Measurements from ENCODE around the gene CCL20.

DNA sequence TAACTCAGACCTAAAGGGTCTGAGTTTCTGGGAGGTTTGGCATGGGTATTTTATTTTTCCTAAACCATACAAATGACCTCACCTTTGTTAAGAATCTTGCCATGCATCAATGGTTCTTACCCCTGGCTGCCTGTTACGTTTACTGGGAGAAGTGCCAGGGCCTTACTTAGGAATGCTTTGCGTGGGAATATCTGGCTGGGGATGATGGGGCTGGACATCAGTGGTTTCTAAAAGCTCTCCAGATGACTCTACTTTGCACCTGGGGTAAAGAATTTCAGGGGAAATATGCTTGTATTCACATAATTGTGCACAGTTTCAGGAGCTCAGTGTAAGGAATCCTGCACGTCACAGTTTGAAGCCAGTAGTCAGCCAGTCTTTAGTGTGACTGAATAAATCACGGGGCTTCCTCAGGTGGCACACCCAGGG lies 39.6 kb downstream of the CCL20 start:
- TF ChIP-seq ZNF8 (CRISPR knock-in tag; IDR thresholded peaks at IDR 0.05): no peak
- no peak for TF ChIP-seq ZFP3 (CRISPR knock-in tag; IDR thresholded peaks at IDR 0.05)
- TF ChIP-seq, protein P1, sequence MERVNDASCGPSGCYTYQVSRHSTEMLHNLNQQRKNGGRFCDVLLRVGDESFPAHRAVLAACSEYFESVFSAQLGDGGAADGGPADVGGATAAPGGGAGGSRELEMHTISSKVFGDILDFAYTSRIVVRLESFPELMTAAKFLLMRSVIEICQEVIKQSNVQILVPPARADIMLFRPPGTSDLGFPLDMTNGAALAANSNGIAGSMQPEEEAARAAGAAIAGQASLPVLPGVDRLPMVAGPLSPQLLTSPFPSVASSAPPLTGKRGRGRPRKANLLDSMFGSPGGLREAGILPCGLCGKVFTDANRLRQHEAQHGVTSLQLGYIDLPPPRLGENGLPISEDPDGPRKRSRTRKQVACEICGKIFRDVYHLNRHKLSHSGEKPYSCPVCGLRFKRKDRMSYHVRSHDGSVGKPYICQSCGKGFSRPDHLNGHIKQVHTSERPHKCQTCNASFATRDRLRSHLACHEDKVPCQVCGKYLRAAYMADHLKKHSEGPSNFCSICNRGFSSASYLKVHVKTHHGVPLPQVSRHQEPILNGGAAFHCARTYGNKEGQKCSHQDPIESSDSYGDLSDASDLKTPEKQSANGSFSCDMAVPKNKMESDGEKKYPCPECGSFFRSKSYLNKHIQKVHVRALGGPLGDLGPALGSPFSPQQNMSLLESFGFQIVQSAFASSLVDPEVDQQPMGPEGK (CRISPR knock-in tag; IDR thresholded peaks at IDR 0.05; ENCODE audit: borderline replicate concordance): peak; percentile 49; the same call in 1 of the 2 replicates
- no peak for TF ChIP-seq ARNTL (CRISPR knock-in tag; IDR thresholded peaks at IDR 0.05; ENCODE audit: borderline replicate concordance, low read depth)
- no peak for TF ChIP-seq ZNF70 (CRISPR knock-in tag; IDR thresholded peaks at IDR 0.05)
- TF ChIP-seq OSR1 (CRISPR knock-in tag; IDR thresholded peaks at IDR 0.05): no peak
- TF ChIP-seq, protein P2, sequence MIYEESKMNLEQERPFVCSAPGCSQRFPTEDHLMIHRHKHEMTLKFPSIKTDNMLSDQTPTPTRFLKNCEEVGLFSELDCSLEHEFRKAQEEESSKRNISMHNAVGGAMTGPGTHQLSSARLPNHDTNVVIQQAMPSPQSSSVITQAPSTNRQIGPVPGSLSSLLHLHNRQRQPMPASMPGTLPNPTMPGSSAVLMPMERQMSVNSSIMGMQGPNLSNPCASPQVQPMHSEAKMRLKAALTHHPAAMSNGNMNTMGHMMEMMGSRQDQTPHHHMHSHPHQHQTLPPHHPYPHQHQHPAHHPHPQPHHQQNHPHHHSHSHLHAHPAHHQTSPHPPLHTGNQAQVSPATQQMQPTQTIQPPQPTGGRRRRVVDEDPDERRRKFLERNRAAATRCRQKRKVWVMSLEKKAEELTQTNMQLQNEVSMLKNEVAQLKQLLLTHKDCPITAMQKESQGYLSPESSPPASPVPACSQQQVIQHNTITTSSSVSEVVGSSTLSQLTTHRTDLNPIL (CRISPR knock-in tag; IDR thresholded peaks at IDR 0.05; ENCODE audit: low read depth): no peak
- TF ChIP-seq ISL1 (CRISPR knock-in tag; IDR thresholded peaks at IDR 0.05): peak; percentile 86
- no peak for TF ChIP-seq RARB (CRISPR knock-in tag; IDR thresholded peaks at IDR 0.05)
- TF ChIP-seq PPARA (CRISPR knock-in tag; IDR thresholded peaks at IDR 0.05; ENCODE audit: borderline replicate concordance): no peak

Measured in SK-N-SH treated with all-trans-retinoic acid at 6 μM for 48 hours (cell line).